Activated CD8-positive, alpha-beta T cell treated with anti-CD3 and anti-CD28 coated beads, Interleukin-2, amount 10 ng/mL, durations not matched to agents 7 days and 5 days (primary cell): ENCODE results near the gene CEP170B. TPM values are rescaled to one million over a fixed set of nuclear protein-coding genes. Genes with fewer than 3 reads are reported as not detected.
"Not testable (repeated sequence)": the region's sequence is repeated elsewhere in the genome, so short reads cannot be mapped to it uniquely, and the experiment has no call there.

ENCODE experiments used
- ATAC-seq: fragments of 150-1000 bp; cut with Tn5 transposase; one replicate; pipeline ENCODE4 v1.10.0; 2021; ENCODE audit warnings: moderate library complexity
- CTCF ChIA-PET: fragments of 350-600 bp; sonication (Branson Sonifier 250); formaldehyde crosslinking; loops from one replicate; lab custom pipeline; 2021; ENCODE audit warnings: antibody characterized with exemption; lab: Charles Lee
- POLR2A ChIA-PET: fragments of 350-600 bp; sonication (Branson Sonifier 250); formaldehyde crosslinking; loops from one replicate; lab custom pipeline; 2021; ENCODE audit warnings: antibody characterized with exemption; lab: Charles Lee
- DNase-seq: peaks from one replicate; pipeline ENCODE4 v3.0.0-alpha.2; 2020
- H3K27ac Mint-ChIP-seq: one replicate; pipeline ENCODE4 v1.8.0; 2021; ENCODE audit warnings: mild to moderate bottlenecking, mixed read lengths
- H3K27me3 Mint-ChIP-seq: one replicate; pipeline ENCODE4 v1.8.0; 2021; ENCODE audit warnings: low read depth, mixed read lengths
- H3K36me3 Mint-ChIP-seq: one replicate; pipeline ENCODE4 v1.8.0; 2021; ENCODE audit warnings: low read depth, mixed read lengths
- H3K4me1 Mint-ChIP-seq: one replicate; pipeline ENCODE4 v1.8.0; 2021; ENCODE audit warnings: low read depth, mixed read lengths
- H3K4me3 Mint-ChIP-seq: one replicate; pipeline ENCODE4 v1.8.0; 2021; ENCODE audit warnings: mild to moderate bottlenecking, mixed read lengths
- H3K9me3 Mint-ChIP-seq: one replicate; pipeline ENCODE4 v1.8.0; 2022; ENCODE audit warnings: mixed read lengths; ENCODE audit not compliant: insufficient read depth
- total RNA-seq, 2 experiments: library from RNA; stranded (reverse); gene quantifications; one replicate each; pipeline ENCODE4 v1.2.3, GENCODE V29; 2021

The CEP170B gene
- total RNA-seq, 2 experiments from 2014 or later = 2.5 to 2.7 TPM

DNA sequence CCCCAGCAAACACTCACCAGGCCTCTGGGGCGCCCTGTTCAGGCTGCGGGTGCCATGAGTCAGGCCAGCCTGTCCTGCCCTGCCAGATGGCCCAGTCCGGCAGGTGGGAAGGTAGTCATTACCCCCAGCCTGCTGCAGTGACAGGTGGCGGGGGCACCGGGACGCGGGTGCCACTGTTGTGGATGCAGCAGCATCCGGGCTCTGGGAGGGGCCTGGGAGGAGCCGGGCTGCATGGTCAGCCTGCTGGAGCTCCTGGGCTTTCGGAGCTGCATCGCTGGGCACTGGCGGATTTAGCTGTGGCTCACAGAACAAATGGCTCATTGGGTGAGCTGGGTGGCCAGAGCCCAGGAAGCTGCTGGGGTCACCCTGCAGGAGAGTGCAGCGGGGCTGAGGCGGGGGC, 13.5 kb downstream of the CEP170B start:
- H3K27me3 Mint-ChIP-seq = no peaks in the 10 kb centered on the region
- DNase-seq (no peak), ATAC-seq (no peak)
- no peaks in the 10 kb centered on the region for H3K9me3 Mint-ChIP-seq
- CTCF ChIA-PET = no interaction called here
- no peak overlapping the region for H3K4me3 Mint-ChIP-seq
- no peaks in the 10 kb centered on the region for H3K36me3 Mint-ChIP-seq
- POLR2A ChIA-PET = interaction anchor here (0.6 kb wide), 1 partner anchor 191 kb away, joined by 3 read pairs; no protein-coding TSS in a partner anchor
- H3K4me1 Mint-ChIP-seq = no peaks in the 10 kb centered on the region
- H3K27ac Mint-ChIP-seq = no peak overlapping the region

DNA sequence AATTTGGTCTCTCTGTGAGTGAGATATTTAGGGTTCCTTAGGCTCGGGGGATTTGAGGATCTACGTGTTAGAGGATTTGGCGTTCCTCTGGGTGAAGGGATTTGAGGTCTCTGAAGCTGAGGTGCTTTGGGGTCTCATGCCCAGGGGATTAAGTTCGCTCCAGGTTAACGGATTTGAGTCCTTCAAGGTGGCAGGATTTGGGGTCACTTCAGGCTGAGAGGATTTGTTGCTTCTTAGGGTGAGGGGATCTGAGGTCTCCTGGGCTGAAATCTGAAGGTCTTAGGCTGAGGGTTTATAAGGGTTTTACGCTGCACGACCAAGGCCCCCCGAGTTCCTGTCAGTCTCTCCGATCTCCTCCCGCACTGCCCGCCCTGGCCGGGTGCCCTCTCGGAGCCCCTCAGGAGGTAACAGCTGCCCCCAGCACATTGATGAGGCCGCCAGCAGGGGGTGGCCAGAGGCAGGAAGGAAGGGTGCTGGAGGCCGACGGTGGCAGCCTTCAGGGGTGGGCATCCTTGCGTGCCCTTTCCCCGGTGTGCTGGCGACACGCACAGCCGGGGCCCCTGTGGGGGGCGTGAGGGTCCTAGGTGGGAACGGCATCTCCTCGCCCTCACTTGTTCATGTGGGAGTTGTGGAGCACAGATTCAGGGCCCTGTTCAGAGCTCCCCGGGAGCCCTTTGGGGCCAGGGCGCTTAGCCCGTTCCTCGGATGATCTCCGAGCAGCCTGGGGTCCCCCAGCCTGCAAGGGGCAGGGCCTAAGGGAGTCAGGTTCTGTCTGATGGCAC, 14.3 kb downstream of the CEP170B start:
- DNase-seq = no peak
- ChIA-PET POLR2A (no interaction called here), CTCF (no interaction called here)
- no peaks in the 10 kb centered on the region for H3K27me3 Mint-ChIP-seq
- ATAC-seq = no peak
- H3K9me3 Mint-ChIP-seq = no peaks in the 10 kb centered on the region
- H3K4me3 Mint-ChIP-seq = no peak overlapping the region
- H3K27ac Mint-ChIP-seq = no peak overlapping the region
- no peaks in the 10 kb centered on the region for H3K36me3 Mint-ChIP-seq
- no peaks in the 10 kb centered on the region for H3K4me1 Mint-ChIP-seq

DNA sequence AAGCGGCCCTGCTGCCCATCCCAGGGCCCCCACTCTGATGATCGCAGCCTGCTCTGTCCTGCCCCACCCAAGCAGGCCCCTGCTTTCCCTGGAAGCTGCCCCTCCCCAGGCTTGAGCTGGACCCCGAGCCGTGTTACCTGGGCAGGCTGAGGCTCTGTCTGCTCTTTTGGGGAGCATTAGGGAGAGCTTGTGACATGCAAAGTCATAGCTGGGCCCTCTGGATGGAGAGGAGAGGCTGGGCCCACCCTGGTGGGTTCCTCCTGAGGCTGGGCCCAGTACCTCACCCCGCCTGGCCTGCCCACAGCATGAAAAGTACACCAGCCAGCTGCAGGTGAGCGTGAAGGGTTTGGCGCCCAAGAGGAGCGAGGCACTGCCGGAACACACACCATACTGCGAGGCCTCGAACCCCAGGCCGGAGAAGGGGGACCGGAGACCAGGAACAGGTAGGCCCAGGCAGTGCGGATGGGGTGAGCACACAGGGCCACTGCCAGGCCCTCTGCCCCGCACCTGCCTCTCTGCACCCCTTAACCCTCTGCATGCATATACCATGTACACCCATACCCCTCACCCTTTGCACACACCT, 15.0 kb downstream of the CEP170B start:
- no peaks in the 10 kb centered on the region for H3K9me3 Mint-ChIP-seq
- no peak overlapping the region for H3K4me3 Mint-ChIP-seq
- ATAC-seq (no peak), DNase-seq (no peak)
- no peaks in the 10 kb centered on the region for H3K27me3 Mint-ChIP-seq
- H3K36me3 Mint-ChIP-seq = no peaks in the 10 kb centered on the region
- CTCF ChIA-PET = no interaction called here
- no peak overlapping the region for H3K27ac Mint-ChIP-seq
- POLR2A ChIA-PET = no interaction called here
- H3K4me1 Mint-ChIP-seq = no peaks in the 10 kb centered on the region

DNA sequence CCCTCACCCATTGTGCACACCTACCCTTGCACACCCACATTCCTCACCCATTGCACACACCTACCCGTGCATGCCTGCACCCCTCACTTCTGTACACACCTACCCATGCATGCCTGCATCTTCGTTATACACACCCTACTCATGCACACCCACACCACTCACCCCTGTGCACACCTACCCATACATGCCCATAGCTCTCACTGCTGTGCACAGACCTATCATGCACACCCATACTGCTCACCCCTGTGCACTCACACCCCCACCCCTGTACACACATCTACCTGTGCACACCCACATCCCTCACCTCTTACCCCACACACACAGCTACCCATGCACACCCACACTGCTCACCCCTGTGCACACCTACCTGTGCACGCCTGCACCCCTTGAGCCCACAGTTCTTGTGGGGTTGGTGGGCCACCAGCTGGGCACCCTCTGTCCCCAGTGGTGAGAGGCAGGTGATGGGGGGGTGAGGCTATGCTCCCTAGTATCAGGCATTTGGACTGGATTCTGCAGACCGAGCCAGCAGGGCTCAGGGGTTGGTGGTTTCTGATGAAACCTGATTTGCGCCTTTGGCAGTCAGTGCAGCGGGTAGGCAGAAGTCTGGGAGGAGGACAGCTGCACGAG, 15.6 kb downstream of the CEP170B start:
- DNase-seq (no peak), ATAC-seq (no peak)
- no peaks in the 10 kb centered on the region for H3K36me3 Mint-ChIP-seq
- POLR2A ChIA-PET = no interaction called here
- H3K4me1 Mint-ChIP-seq = no peaks in the 10 kb centered on the region
- no peak overlapping the region for H3K4me3 Mint-ChIP-seq
- CTCF ChIA-PET = no interaction called here
- no peak overlapping the region for H3K27ac Mint-ChIP-seq
- H3K27me3 Mint-ChIP-seq = no peaks in the 10 kb centered on the region
- no peaks in the 10 kb centered on the region for H3K9me3 Mint-ChIP-seq

DNA sequence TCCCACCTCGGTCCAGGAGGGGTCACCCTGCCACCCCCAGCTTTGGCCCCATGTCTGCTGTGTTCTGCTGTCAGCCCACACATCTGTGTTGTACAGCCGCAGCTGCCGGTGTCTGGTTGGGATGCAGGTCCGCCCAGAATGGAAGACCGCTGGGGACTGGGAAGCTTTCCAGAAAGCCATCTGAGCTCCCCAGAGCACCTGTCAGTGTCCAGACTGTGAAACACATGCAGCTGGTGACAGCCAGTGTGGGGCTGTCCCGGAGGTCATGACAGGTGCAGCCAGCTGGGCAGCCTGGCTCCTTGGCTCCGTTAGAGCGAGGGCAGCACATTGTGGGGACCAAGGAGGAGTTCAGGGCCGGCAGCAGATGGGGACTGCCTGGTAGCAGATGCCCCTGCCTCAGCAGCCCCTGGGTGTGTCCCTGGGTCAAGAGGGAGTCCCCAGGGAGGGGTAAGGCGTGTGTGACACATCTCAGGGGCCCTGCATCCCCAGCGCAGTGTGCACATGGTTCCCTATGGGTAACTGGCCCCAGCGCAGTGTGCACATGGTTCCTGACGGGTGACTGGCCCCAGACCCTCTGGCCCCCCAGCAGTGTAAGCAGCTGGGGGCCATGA, 16.4 kb downstream of the CEP170B start:
- no peaks in the 10 kb centered on the region for H3K36me3 Mint-ChIP-seq
- H3K9me3 Mint-ChIP-seq = no peaks in the 10 kb centered on the region

DNA sequence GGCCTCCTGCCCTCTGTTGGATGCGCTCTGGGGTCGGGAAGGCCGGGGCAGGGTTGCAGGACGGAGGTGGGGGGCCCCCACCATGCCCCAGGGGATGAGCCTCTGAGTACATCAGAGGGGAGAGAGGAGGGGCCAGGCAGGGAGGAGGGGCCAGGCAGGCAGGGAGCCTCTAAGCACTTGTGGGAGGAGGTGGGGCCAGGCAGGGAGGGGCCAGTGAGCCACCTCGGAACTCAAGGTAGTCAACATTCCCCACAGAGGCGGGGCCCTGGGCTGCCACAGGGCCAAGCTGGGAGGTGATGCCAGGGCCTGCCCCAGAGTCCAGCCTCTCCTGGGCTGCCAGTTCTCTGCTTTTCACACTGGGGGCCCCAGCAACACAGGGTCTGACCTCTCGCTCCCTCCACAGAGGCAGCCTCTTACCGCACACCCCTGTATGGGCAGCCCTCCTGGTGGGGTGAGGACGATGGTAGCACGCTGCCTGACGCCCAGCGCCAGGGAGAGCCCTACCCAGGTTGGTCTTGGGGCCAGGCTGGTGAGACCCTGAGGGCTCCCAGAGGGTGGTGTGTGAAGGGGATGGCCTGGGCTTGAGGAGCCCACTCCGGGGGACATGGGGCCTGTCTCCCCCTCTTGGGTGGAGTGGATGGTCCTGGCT, 17.4 kb downstream of the CEP170B start:
- ChIA-PET CTCF (no interaction called here), POLR2A (no interaction called here)
- H3K4me3 Mint-ChIP-seq = no peak overlapping the region
- DNase-seq (peak; percentile 39), ATAC-seq (peak; percentile 35)
- H3K36me3 Mint-ChIP-seq = no peaks in the 10 kb centered on the region
- H3K9me3 Mint-ChIP-seq = no peaks in the 10 kb centered on the region
- no peaks in the 10 kb centered on the region for H3K27me3 Mint-ChIP-seq
- H3K4me1 Mint-ChIP-seq = no peaks in the 10 kb centered on the region
- H3K27ac Mint-ChIP-seq = no peak overlapping the region

More for the DNA sequence above, 16.4 kb downstream of the CEP170B start:
- POLR2A ChIA-PET = no interaction called here
- no peaks in the 10 kb centered on the region for H3K27me3 Mint-ChIP-seq
- no peaks in the 10 kb centered on the region for H3K4me1 Mint-ChIP-seq
- no peak overlapping the region for H3K27ac Mint-ChIP-seq
- no peak overlapping the region for H3K4me3 Mint-ChIP-seq
- CTCF ChIA-PET = no interaction called here
- ATAC-seq = no peak
- no peak for DNase-seq

DNA sequence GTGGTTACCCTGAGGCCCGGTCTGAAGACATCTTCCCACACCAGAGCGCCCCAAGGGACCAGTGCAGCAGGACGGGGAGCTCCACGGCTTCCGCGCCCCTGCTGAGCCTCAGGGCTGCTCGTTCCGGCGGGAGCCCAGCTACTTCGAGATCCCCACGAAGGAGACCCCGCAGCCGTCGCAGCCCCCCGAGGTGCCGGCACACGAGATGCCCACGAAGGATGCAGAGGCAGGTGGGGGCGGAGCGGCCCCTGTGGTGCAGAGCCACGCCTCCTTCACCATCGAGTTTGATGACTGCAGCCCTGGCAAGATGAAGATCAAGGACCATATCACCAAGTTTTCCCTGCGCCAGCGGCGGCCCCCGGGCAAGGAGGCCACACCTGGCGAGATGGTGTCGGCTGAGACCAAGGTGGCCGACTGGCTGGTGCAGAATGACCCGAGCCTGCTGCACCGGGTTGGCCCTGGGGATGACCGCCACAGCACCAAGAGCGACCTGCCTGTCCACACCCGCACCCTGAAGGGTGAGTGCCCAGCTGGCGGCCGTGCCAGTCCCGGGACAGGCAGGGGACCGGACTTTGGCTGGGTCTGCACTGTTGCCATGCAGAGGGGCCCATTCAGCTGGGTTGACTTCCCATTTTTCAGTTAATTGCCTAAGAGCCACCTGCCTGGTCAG, 18.1 kb downstream of the CEP170B start:
- DNase-seq = no peak
- H3K4me1 Mint-ChIP-seq = no peaks in the 10 kb centered on the region
- H3K36me3 Mint-ChIP-seq = no peaks in the 10 kb centered on the region
- no peak for ATAC-seq
- H3K9me3 Mint-ChIP-seq = no peaks in the 10 kb centered on the region
- H3K27me3 Mint-ChIP-seq = no peaks in the 10 kb centered on the region
- ChIA-PET CTCF (no interaction called here), POLR2A (no interaction called here)
- H3K4me3 Mint-ChIP-seq = no peak overlapping the region
- H3K27ac Mint-ChIP-seq = no peak overlapping the region

DNA sequence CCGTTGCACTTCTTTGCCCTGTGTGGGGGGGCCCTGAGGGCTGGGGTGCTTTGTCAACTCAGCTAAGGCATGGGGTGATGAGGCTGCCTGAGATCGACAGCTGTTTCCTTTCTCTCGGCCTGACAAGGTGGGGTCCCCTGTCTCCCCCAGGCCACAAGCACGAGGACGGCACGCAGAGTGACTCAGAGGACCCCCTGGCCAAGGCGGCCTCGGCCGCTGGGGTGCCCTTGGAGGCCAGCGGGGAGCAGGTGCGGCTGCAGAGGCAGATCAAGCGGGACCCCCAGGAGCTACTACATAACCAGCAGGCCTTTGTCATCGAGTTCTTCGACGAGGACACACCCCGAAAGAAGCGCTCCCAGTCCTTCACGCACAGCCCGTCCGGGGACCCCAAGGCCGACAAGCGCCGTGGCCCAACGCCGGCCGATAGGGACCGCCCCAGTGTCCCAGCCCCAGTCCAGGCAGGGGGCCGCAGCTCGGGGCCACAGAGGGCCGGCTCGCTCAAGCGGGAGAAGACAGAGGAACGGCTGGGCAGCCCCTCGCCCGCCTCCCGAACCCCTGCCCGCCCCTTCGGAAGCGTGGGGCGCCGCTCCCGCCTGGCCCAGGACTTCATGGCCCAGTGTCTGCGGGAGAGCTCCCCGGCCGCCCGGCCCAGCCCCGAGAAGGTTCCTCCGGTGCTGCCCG, 18.8 kb downstream of the CEP170B start:
- H3K4me1 Mint-ChIP-seq = no peaks in the 10 kb centered on the region
- DNase-seq (no peak), ATAC-seq (no peak)
- no peak overlapping the region for H3K4me3 Mint-ChIP-seq
- H3K27ac Mint-ChIP-seq = no peak overlapping the region
- H3K9me3 Mint-ChIP-seq = no peaks in the 10 kb centered on the region
- ChIA-PET CTCF (no interaction called here), POLR2A (no interaction called here)
- no peaks in the 10 kb centered on the region for H3K27me3 Mint-ChIP-seq
- no peaks in the 10 kb centered on the region for H3K36me3 Mint-ChIP-seq

DNA sequence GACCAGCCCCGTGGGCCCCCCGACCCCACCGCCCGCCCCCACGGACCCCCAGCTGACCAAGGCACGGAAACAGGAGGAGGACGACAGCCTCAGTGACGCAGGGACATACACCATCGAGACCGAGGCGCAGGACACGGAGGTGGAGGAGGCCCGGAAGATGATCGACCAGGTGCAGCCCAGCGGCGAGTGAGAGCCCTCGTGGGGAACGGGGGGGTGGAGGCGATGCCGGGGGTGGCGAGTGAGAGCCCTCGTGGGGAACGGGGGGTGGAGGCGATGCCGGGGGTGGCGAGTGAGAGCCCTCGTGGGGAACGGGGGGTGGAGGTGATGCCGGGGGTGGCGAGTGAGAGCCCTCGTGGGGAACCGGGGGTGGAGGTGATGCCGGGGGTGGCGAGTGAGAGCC, 19.3 kb downstream of the CEP170B start:
- H3K27ac Mint-ChIP-seq, H3K36me3 Mint-ChIP-seq, H3K4me3 Mint-ChIP-seq, ATAC-seq, H3K9me3 Mint-ChIP-seq, POLR2A ChIA-PET, DNase-seq, H3K27me3 Mint-ChIP-seq, CTCF ChIA-PET, H3K4me1 Mint-ChIP-seq: not testable (repeated sequence)

DNA sequence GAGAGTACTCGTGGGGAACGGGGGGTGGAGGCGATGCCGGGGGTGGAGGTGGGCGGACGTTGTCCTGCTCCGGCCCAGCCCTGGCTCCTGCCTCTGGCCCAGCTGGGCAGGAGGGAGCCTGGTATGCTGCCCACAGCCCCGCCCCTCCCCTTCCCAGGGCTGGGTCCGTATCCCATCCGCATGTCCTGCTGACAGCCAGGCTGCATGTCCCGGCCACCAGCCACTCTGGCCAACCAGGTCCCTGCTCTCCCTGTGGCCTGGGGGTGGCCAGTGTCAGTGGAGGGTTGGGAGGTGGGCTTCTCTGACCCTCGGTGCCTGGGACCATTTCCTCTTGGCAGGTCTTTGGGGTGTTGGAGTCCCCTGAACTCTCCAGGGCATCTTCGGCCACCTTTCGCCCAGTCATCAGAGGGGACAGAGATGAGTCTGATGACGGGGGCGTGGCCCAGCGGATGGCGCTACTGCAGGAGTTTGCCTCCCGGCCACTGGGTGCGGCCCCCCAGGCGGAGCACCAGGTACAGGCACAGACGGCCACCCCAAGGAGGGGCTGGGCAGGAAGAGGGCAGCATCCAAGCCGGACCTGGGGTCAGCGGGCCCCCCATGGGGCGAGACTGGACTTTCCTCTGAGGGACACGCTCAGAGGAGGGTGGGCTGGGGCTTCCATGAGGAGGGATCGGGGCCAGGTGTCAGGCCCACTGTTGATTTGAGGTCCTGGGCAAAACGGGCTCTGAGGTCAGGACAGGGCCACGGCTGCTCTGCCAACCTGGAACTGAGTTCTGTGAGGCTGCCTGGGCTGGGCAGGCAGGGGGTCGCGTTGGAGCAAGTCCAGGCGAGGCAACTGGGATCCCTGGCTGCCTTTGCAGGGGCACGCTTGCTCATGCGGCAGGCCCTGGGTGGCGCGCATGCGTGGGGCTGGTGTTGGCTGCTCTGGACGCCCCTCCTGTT, 20.2 kb downstream of the CEP170B start:
- no peaks in the 10 kb centered on the region for H3K4me1 Mint-ChIP-seq
- H3K27ac Mint-ChIP-seq = no peak overlapping the region
- DNase-seq (no peak), ATAC-seq (no peak)
- ChIA-PET CTCF (no interaction called here), POLR2A (no interaction called here)
- H3K9me3 Mint-ChIP-seq = no peaks in the 10 kb centered on the region
- no peaks in the 10 kb centered on the region for H3K27me3 Mint-ChIP-seq
- H3K36me3 Mint-ChIP-seq = no peaks in the 10 kb centered on the region
- no peak overlapping the region for H3K4me3 Mint-ChIP-seq
